PFSK-1 (cell line): ENCODE data around the gene SLC41A3.

Experiments
- FOXP2 ChIP-seq: optimal IDR thresholded peaks from 2 replicates; pipeline ENCODE3; 2011; ENCODE audit warnings: borderline replicate concordance, control low read depth, inconsistent platforms; ENCODE audit not compliant: insufficient read depth; ENCODE audit errors: extremely low read length, extremely low read depth
- POLR2AphosphoS5 ChIP-seq: IDR thresholded peaks from 2 replicates; pipeline ENCODE4 v1.6.1; 2012; ENCODE audit warnings: low read depth, mild to moderate bottlenecking, control low read depth, low read length, moderate library complexity
- SIN3A ChIP-seq: IDR thresholded peaks from 2 replicates; pipeline ENCODE4 v1.6.1; 2012; ENCODE audit warnings: mild to moderate bottlenecking, low read length, moderate library complexity, borderline replicate concordance; ENCODE audit not compliant: insufficient read depth
- TAF1 ChIP-seq: IDR thresholded peaks from 2 replicates; pipeline ENCODE4 v1.6.1; 2012; ENCODE audit warnings: low read length, control low read depth, borderline replicate concordance; ENCODE audit not compliant: insufficient read depth
- TF ChIP-seq, protein P1 (sequence below), 2 experiments: IDR thresholded peaks; 2 replicates each; pipeline versions ENCODE4 v1.6.1 to v1.8.0; 2011 to 2012; ENCODE audit warnings: low read depth in 2 of 2, low read length in 2 of 2, control low read depth in 1 of 2, inconsistent platforms in 1 of 2, mild to moderate bottlenecking in 1 of 2, moderate library complexity in 1 of 2; ENCODE audit not compliant: insufficient read depth in 1 of 2

DNA sequence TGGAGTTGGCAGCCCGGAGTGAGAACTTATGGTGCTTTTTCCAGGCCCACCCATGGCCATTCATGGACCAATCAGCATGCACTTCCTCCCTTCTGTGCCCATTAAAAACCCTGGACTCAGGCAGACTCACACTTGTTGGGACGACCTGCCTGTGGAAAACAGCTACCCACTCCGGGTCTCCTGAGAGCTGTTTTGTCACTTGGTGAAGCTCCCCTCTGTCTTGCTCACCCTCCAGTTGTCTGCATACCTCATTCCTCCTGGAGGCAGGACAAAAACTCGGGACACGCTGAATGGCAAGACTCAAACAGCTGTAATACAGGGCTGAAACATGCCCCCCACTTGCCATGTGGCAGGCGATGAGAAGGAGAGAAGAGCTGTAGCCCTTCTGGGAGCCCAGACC, 79.7 kb downstream of the SLC41A3 start:
- TF ChIP-seq TAF1 (no peak), POLR2AphosphoS5 (no peak), FOXP2 (no peak), SIN3A (no peak)
- TF ChIP-seq, protein P1, sequence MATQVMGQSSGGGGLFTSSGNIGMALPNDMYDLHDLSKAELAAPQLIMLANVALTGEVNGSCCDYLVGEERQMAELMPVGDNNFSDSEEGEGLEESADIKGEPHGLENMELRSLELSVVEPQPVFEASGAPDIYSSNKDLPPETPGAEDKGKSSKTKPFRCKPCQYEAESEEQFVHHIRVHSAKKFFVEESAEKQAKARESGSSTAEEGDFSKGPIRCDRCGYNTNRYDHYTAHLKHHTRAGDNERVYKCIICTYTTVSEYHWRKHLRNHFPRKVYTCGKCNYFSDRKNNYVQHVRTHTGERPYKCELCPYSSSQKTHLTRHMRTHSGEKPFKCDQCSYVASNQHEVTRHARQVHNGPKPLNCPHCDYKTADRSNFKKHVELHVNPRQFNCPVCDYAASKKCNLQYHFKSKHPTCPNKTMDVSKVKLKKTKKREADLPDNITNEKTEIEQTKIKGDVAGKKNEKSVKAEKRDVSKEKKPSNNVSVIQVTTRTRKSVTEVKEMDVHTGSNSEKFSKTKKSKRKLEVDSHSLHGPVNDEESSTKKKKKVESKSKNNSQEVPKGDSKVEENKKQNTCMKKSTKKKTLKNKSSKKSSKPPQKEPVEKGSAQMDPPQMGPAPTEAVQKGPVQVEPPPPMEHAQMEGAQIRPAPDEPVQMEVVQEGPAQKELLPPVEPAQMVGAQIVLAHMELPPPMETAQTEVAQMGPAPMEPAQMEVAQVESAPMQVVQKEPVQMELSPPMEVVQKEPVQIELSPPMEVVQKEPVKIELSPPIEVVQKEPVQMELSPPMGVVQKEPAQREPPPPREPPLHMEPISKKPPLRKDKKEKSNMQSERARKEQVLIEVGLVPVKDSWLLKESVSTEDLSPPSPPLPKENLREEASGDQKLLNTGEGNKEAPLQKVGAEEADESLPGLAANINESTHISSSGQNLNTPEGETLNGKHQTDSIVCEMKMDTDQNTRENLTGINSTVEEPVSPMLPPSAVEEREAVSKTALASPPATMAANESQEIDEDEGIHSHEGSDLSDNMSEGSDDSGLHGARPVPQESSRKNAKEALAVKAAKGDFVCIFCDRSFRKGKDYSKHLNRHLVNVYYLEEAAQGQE (IDR thresholded peaks at IDR 0.05; ENCODE audit: insufficient read depth in 1 of 2, low read depth in 2 of 2, low read length in 2 of 2) = no peak
